Erythroblast (primary cell): ENCODE measurements around the gene FAM8A1.

ENCODE experiments used
- DNase-seq, 2 experiments: peaks; one replicate each; lab custom pipeline; 2025; lab: John Stamatoyannopoulos, UW
- GATA1 ChIP-seq: IDR thresholded peaks from 2 replicates; pipeline ENCODE4 v1.6.1; 2011; ENCODE audit warnings: low read depth, mild to moderate bottlenecking, control low read depth, low read length, moderate library complexity
- POLR2A ChIP-seq: IDR thresholded peaks from 2 replicates; pipeline ENCODE4 v1.6.1; 2011; ENCODE audit warnings: mild to moderate bottlenecking, low read length

FAM8A1 gene

DNA sequence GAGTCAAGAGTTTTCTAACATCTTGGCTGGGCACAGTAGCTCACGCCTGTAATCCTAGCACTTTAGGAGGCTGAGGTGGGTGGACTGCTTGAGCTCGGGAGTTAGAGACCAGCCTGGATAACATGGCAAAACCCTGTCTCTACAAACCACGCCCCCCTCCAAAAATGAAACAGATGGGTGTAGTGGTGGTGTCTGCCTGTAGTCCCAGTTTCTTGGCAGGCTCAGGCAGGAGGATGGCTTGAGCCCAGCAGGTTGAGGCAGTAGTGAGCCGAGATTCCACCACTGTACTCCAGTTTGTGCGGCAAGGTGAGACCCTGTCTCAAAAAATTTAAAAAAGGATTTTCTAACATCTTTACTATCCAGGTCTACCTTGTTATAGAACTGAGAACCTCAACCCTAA is 22.0 kb downstream of the FAM8A1 start:
- peak in 1 of 2 experiments; percentile 13 for DNase-seq
- TF ChIP-seq GATA1 (no peak), POLR2A (no peak)

DNA sequence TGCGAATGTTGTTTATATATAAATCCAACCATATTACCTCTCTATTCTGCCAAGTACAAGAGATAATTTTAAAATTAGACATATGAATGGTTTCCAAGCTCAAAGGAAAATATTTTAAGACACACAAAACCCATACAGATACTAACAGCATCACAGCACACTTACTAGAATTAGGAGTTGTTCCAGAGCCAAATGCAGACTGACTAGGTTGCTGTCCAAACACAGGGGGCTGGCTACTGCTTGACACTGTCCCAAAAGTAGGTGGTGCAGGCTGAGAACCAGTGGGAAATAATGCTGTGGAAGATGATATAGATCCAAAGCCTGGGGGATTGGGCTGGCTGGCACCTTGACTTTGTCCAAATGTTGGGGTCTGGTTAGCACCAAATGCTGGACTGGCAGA is 24.3 kb downstream of the FAM8A1 start:
- TF ChIP-seq POLR2A (no peak), GATA1 (no peak)
- no peak for DNase-seq

DNA sequence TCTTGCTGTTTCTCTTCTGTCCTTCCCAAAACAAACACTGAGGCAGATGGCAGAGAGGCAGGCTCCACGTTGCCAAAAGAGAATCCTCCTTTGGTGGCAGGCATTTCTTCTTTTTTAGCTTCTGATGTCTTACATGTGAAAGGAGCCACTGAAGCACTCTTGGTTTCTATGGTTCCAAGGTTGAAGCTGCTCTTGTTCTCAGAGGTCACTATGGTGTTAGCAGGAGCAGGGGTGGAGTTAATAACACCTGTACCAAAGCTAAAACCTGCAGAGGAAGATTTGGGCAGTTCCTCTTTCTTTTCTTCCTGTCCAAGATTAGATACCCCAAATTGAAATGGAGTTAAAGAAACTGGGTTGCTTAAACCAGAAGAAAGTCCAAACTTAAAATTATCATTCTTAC is 28.8 kb downstream of the FAM8A1 start:
- DNase-seq: no peak
- TF ChIP-seq POLR2A: no peak
- no peak for TF ChIP-seq GATA1

DNA sequence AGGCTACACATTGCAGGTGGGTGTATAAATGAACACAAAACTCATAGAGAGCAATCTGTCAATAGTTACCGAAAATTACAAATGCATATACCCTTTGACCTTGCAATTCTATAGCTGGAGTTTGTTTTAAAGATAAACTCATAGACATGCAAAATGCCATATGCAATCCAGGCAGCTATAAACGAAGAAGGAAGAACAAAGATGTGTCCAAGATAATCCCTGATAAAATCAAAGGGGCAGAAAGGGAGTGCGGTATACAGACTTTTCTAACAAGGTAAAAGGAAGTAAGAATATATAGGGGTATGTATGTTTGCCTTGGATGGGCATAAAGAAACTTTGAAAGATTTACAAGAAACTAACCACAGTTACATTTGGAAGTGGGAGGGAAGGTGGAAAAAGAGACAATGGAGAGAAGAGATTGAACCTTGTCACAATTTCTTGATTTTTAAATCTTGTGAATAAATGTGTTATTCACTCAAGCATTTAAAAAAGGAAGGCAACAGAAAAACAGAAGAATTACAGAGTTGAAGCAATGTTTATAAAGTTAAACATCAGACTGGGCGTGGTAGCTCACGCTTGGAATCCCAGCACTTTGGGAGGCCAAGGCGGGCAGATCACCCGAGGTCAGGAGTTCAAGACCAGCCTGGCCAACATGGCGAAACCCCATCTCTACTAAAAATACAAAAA is 29.9 kb downstream of the FAM8A1 start:
- no peak for DNase-seq
- TF ChIP-seq GATA1: no peak
- no peak for TF ChIP-seq POLR2A

DNA sequence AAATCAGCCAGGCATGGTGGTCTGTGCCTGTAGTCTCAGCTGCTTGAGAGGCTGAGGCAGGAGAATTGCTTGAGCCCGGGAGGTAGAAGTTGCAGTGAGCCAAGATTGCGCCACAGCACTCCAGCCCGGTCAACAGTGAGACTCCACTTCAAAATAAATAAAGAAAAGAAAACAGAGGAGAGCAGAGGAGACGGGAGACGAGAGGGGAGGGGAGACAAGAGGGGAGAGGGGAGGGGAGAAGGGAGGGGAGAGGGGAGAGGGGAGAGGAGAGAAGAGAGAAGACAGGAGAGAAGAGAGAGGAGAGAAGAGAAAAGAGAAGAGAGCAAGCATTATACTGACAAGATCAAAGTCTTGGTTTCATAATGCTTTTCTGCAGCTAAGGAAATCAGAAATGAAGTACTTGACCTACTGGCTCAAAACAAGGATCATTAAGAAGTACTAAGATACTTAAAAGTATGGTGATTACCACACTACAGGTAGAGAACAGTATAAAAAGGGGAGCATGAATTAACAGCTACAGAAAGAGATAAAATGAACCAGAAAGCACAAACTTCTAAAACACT is 30.5 kb downstream of the FAM8A1 start:
- DNase-seq: no peak
- TF ChIP-seq GATA1 (no peak), POLR2A (no peak)

DNA sequence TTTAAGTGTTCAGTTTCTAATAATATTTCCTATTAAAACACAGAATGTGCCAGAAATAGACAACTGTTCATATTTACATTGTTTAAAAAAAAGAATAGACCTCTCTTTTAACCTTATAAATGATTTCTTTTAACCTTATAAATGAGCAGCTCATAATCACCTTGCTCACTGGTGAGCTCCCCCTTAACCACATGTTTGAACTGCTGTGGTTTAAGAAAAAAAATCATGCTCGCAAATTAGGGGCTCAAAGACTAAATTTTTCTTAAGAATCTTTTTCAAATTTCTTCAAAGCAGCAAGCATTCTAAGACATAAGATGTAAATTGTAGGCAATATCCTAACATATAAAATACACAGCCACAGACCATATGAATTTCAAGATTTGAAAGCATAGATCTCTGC is 32.8 kb downstream of the FAM8A1 start:
- TF ChIP-seq GATA1 (no peak), POLR2A (no peak)
- no peak for DNase-seq

DNA sequence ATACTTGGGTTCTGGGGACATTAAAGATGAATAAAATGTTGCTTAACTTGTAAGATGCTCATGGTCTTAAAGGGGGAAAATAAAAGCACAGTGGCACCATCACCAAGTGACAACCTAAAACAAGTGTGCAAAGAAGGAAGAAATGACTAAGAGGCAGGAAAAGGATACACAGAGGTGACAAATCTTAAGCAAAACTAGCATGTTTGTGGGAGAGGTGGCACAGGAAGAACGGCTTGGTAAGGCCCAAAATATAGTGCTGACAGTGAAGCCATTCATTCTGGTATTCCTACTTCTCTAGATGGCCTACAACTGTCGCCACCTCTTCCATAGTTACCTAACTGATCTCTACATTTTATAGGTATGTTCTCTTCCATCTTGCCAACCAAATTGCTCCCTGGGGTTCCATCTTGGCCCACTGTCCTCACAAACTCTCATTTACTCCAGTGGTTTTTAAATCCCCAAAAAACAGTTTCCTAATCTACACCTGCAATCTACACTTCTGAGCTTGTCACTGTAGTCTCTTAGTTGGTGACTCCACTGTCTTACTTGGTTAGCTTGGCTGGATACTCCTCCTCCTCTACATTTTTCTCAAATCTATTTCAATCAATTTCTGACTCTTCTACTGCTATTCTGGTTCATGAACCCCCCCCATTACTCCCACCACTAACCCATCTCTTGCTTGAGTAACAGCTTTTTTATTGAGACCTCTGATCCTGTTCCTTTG is 33.5 kb downstream of the FAM8A1 start:
- no peak for DNase-seq
- no peak for TF ChIP-seq GATA1
- TF ChIP-seq POLR2A: no peak

DNA sequence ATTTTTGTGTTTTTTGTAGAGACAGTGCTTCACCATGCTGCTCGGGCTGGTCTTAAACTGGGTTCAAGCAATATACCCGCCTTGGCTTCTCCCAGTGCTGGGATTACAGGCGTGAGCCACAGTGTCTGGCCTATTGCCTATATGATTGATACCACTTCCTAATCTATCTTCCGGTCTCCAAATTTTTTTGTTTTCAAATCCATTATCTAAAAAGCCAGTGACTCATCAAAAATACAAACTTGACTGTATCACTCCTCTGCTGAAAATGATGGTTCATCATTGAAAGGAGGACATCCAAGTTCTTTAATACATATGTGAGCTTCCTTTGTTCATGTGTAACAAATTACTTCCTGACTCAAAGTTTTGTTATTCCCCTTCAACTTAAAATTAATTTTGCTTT is 35.5 kb downstream of the FAM8A1 start:
- peak in 1 of 2 experiments; percentile 14 for DNase-seq
- TF ChIP-seq GATA1: no peak

DNA sequence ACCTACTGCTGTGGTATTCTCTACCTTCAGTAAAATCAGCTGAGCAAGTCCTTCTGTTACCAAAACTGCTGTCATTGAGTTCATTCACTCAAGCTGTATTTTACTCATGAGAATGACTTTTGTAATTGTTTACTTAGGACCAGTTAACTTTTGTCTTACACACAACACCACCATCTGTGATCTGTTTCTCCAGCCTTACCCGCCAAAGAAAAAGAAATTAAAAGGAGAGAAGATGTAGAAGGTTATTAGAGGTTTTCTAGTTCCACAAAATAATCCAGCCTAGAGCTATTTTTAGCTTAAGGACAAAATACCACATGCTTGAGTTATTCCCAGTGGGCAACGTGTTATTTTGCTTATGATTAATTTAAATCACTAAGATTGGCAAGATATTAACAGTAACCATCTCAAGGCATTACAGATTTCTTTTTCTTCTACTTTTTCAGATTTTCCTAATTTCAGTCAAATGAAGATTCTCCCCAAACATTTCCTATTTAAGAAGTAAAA is 38.2 kb downstream of the FAM8A1 start:
- DNase-seq: no peak
- no peak for TF ChIP-seq POLR2A
- no peak for TF ChIP-seq GATA1

DNA sequence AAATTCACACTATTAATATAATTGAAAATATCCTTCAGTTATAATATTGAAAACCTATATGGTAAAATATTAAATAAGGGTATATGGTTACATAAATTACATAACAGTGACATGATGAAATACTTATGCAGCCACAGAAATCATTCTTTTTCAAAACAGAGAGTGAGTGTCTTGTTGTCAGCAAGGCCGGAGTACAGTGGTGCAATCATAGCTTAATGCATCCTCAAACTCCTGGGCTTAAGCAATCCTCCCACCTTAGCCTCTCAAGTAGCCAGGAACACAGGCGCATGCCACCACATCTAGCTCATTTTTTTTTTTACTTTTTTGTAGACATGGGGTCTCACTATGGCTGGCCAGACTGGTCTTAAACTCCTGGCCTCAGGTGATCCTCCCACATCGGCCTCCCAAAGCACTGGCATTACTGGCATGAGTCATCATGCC is 40.4 kb downstream of the FAM8A1 start:
- no peak for TF ChIP-seq GATA1
- no peak for TF ChIP-seq POLR2A

DNA sequence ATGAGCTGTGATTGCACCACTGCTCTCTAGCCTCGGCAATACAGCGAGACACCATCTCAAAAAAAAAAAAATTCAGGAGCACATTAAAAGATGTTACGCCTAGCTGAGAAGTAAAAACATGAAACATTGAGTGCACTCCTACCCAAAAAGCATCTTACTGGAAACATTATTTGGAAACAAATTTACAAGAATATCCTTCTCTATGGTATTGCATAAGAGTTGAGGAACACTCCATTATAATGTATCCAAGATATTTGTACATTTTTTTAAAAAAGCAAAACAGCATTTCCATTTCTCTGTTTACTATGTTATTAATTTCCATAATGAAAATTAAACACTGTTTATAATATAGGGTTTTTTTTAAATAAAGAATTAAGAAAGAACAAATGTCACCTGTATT is 48.6 kb downstream of the FAM8A1 start:
- DNase-seq: no peak
- TF ChIP-seq GATA1 (no peak), POLR2A (no peak)

More for the DNA sequence above, 40.4 kb downstream of the FAM8A1 start:
- DNase-seq: peak; percentile 5 to 51

DNA sequence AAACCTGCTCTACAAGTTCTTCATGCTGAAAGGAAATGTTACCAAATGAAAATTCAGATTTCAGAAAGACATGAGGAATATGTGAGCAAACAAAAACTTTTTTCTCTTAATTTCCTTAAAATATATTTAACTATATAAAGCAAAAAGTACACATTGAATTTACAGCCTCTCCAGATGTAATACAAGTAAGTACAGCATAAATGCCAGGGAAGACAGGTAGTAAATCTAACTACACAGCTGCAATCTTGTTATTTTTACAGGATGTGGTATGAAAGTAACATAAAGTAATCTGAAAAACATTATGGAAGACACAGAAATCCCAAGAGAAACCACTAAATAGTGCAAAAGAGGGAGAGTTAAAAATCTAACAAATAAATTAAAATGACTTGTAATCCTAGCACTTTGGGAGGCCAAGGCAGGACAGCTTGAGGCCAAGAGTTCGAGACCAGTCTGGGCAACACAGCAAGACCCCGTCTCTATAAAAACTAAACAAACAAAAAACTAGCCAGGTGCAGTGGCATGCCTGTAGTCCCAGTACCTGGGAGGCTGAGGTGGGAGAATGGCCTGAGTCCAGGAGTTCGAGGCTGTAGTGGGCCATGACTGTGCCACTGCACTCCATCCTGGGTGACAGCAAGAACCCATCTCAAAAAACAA is 50.7 kb downstream of the FAM8A1 start:
- DNase-seq: no peak
- no peak for TF ChIP-seq POLR2A

DNA sequence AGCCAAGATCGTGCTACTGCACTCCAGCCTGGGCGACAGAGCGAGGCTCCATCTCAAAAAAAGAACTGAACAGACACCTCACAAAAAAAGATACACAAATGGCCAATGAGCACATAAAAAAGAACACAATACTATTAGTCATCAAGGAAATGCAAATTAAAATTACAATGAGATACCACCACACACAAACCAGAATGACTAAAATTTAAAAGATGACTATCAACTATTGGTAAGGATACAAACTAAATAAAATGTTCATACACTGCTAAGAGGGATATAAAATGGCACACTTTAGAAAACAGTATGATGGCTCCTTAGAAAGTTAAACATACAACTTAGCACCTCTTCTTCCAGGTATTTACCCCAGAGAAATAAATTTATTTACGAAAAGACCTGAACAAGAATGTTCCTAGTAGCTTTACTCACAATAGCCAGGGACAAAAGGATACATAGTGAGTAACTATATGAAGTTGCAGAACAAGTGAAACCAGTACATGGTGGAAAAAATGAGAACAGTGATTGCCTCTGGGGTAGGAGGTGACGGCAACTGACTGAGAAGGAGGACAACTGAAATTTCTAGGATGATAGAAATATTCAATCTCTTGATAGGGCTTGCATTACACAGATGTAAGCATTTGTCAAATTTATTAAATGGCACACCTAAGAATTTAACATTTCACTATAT is 53.2 kb downstream of the FAM8A1 start:
- no peak for DNase-seq
- TF ChIP-seq POLR2A (no peak), GATA1 (no peak)
